Trophoblast cell (in vitro differentiated cells and primary cell): Measurements from ENCODE around the gene PLA2G4D.

Experiments used
- DNase-seq, 2 donors: peaks; one replicate each; pipeline ENCODE4 v3.0.0-alpha.2; 2016
- H2AFZ ChIP-seq: 2 replicates; pipeline ENCODE4 v1.6.1; 2013; ENCODE audit warnings: low read length, moderate library complexity, mild to moderate bottlenecking; ENCODE audit not compliant: insufficient read depth, poor library complexity
- H2AK5ac ChIP-seq: 2 replicates; pipeline ENCODE4 v1.6.1; 2013; ENCODE audit warnings: mild to moderate bottlenecking, low read length
- H2BK120ac ChIP-seq: 2 replicates; pipeline ENCODE4 v1.6.1; 2013; ENCODE audit warnings: low read length, mild to moderate bottlenecking, moderate library complexity; ENCODE audit not compliant: insufficient read depth, poor library complexity
- H2BK12ac ChIP-seq: 2 replicates; pipeline ENCODE4 v1.6.1; 2013; ENCODE audit warnings: mild to moderate bottlenecking, low read length, moderate library complexity
- H2BK5ac ChIP-seq: 2 replicates; pipeline ENCODE4 v1.6.1; 2013; ENCODE audit warnings: low read length, low read depth, moderate library complexity, mild to moderate bottlenecking; ENCODE audit not compliant: poor library complexity
- H3K14ac ChIP-seq: 2 replicates; pipeline ENCODE4 v1.6.1; 2013; ENCODE audit warnings: mild to moderate bottlenecking, low read length
- H3K18ac ChIP-seq: 2 replicates; pipeline ENCODE4 v1.6.1; 2013; ENCODE audit warnings: mild to moderate bottlenecking, low read length
- H3K23ac ChIP-seq: 2 replicates; pipeline ENCODE4 v1.6.1; 2013; ENCODE audit warnings: low read length
- H3K27ac ChIP-seq: 2 replicates; pipeline ENCODE4 v1.5.1; 2013; ENCODE audit warnings: low read depth, mild to moderate bottlenecking, inconsistent platforms, low read length, moderate library complexity
- H3K27me3 ChIP-seq: 2 replicates; pipeline ENCODE4 v1.6.1; 2013; ENCODE audit warnings: inconsistent platforms, mild to moderate bottlenecking, low read length, moderate library complexity; ENCODE audit not compliant: insufficient read depth
- H3K36me3 ChIP-seq, 2 experiments: 1 replicate in 1 of 2; 2 replicates in 1 of 2; pipeline ENCODE4 v1.6.1; 2013; ENCODE audit warnings: low read length in 2 of 2, mild to moderate bottlenecking in 2 of 2, moderate library complexity in 1 of 2; ENCODE audit not compliant: insufficient read depth in 2 of 2, control insufficient read depth in 1 of 2
- H3K4ac ChIP-seq: 2 replicates; pipeline ENCODE4 v1.6.1; 2013; ENCODE audit warnings: low read depth, mild to moderate bottlenecking, low read length, moderate library complexity
- H3K4me1 ChIP-seq, 2 experiments: 1 replicate in 1 of 2; 2 replicates in 1 of 2; pipeline ENCODE4 v1.6.1; 2013; ENCODE audit warnings: low read length in 2 of 2, mild to moderate bottlenecking in 2 of 2, moderate library complexity in 1 of 2; ENCODE audit not compliant: insufficient read depth in 2 of 2, control insufficient read depth in 1 of 2
- H3K4me2 ChIP-seq: 2 replicates; pipeline ENCODE4 v1.6.1; 2013; ENCODE audit warnings: inconsistent platforms, mild to moderate bottlenecking, low read length, moderate library complexity
- H3K4me3 ChIP-seq: 2 replicates; pipeline ENCODE4 v1.5.1; 2013; ENCODE audit warnings: mild to moderate bottlenecking, low read depth, low read length, inconsistent platforms
- H3K79me1 ChIP-seq: one replicate; pipeline ENCODE4 v1.6.1; 2013; ENCODE audit warnings: low read length
- H3K79me2 ChIP-seq: 2 replicates; pipeline ENCODE4 v1.6.1; 2013; ENCODE audit warnings: low read length, mild to moderate bottlenecking; ENCODE audit not compliant: control insufficient read depth, insufficient read depth, poor library complexity
- H3K9ac ChIP-seq: 2 replicates; pipeline ENCODE4 v1.6.1; 2013; ENCODE audit warnings: mild to moderate bottlenecking, low read length
- H3K9me3 ChIP-seq: 2 replicates; pipeline ENCODE4 v1.6.1; 2013; ENCODE audit warnings: low read depth, mild to moderate bottlenecking, control low read depth, inconsistent platforms, low read length; ENCODE audit not compliant: insufficient read depth
- H4K12ac ChIP-seq: 2 replicates; pipeline ENCODE4 v1.6.1; 2013; ENCODE audit warnings: low read depth, mild to moderate bottlenecking, low read length, moderate library complexity
- H4K8ac ChIP-seq: 2 replicates; pipeline ENCODE4 v1.6.1; 2013; ENCODE audit warnings: low read depth, mild to moderate bottlenecking, low read length, moderate library complexity
- H4K91ac ChIP-seq: one replicate; pipeline ENCODE4 v1.6.1; 2013; ENCODE audit warnings: low read depth, mild to moderate bottlenecking, low read length, moderate library complexity
- WGBS: extraction: QIAGEN DNeasy Blood & Tissue Kit; methylation state at CpG from one replicate; pipeline ENCODE4 v1.1.7; 2013; ENCODE audit warnings: missing lambda C conversion rate; ENCODE audit not compliant: insufficient read length, insufficient coverage; ENCODE audit errors: extremely low coverage; 5-methylcytosine and 5-hydroxymethylcytosine counted together

Gene PLA2G4D

DNA sequence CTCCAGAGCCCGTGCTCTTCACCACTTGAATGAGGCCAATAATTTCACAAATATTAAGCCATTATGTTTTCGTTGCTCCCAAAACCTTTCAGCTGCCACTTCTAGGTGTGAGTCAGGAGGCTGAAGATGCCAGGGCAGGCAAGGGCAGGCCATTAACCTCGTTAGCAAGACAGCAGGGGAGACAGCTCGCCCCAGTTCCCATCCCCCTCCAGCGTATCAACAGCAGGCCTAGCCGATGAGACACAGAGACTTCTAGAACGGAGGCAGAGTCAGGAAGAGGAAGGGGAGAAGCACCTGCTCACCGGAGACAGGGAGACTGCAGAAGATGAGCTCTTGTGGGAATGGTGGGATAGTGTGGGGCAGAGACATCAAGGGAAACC is 45.6 kb downstream of the PLA2G4D start:
- no peak overlapping the region for H3K14ac ChIP-seq
- no peaks in the 10 kb centered on the region for H3K27me3 ChIP-seq
- H3K18ac ChIP-seq = no peak overlapping the region
- H3K9me3 ChIP-seq = no peaks in the 10 kb centered on the region
- no peaks in the 10 kb centered on the region for H3K36me3 ChIP-seq
- DNase-seq = no peak
- H3K4me2 ChIP-seq = no peak overlapping the region
- H3K23ac ChIP-seq = no peak overlapping the region
- no peak overlapping the region for H2AFZ ChIP-seq
- H4K12ac ChIP-seq = no peak overlapping the region
- no peak overlapping the region for H2BK120ac ChIP-seq
- no peaks in the 10 kb centered on the region for H3K4me1 ChIP-seq
- no peak overlapping the region for H2BK5ac ChIP-seq
- no peaks in the 10 kb centered on the region for H3K79me1 ChIP-seq
- H3K4me3 ChIP-seq = no peak overlapping the region
- WGBS = no CpG with 5 or more reads among the region's 8 CpGs
- H4K8ac ChIP-seq = no peak overlapping the region
- H3K79me2 ChIP-seq = no peaks in the 10 kb centered on the region
- H4K91ac ChIP-seq = no peak overlapping the region
- H2AK5ac ChIP-seq = no peak overlapping the region
- no peak overlapping the region for H3K27ac ChIP-seq
- no peak overlapping the region for H2BK12ac ChIP-seq
- no peak overlapping the region for H3K9ac ChIP-seq
- no peak overlapping the region for H3K4ac ChIP-seq

- Histone ChIP-seq H3K9ac (no peak overlapping the region), H3K23ac (no peak overlapping the region), H3K4me2 (no peak overlapping the region), H3K27ac (no peak overlapping the region), H3K27me3 (no peaks in the 10 kb centered on the region), H4K91ac (no peak overlapping the region), H3K9me3 (no peaks in the 10 kb centered on the region), H2AFZ (no peak overlapping the region), H4K12ac (no peak overlapping the region), H3K4me1 (no peaks in the 10 kb centered on the region), H3K36me3 (no peaks in the 10 kb centered on the region), H3K79me1 (no peaks in the 10 kb centered on the region), H4K8ac (no peak overlapping the region), H3K4ac (no peak overlapping the region), H3K18ac (no peak overlapping the region), H2BK12ac (no peak overlapping the region), H2BK5ac (no peak overlapping the region), H2AK5ac (no peak overlapping the region), H3K14ac (no peak overlapping the region), H3K4me3 (no peak overlapping the region), H2BK120ac (no peak overlapping the region), H3K79me2 (no peaks in the 10 kb centered on the region)
- DNase-seq = no peak
- no CpG with 5 or more reads among the region's 9 CpGs for WGBS
These were observed 46.1 kb downstream of the PLA2G4D start for GRCh38 chr15:42048080-42048820.

GRCh38 chr15:42046597-42046996 is 47.8 kb downstream of the PLA2G4D start:
- H3K36me3 ChIP-seq = no peaks in the 10 kb centered on the region
- no peak overlapping the region for H2BK5ac ChIP-seq
- H3K4me2 ChIP-seq = no peak overlapping the region
- no peak overlapping the region for H2AK5ac ChIP-seq
- H3K4me3 ChIP-seq = no peak overlapping the region
- WGBS = no CpG with 5 or more reads among the region's 2 CpGs
- H3K18ac ChIP-seq = no peak overlapping the region
- no peaks in the 10 kb centered on the region for H3K4me1 ChIP-seq
- H3K9ac ChIP-seq = no peak overlapping the region
- no peaks in the 10 kb centered on the region for H3K27me3 ChIP-seq
- no peaks in the 10 kb centered on the region for H3K79me2 ChIP-seq
- H3K4ac ChIP-seq = no peak overlapping the region
- H2BK12ac ChIP-seq = no peak overlapping the region
- no peak overlapping the region for H3K23ac ChIP-seq
- no peak for DNase-seq
- H4K8ac ChIP-seq = no peak overlapping the region
- no peak overlapping the region for H3K27ac ChIP-seq
- no peak overlapping the region for H3K14ac ChIP-seq
- H3K9me3 ChIP-seq = no peaks in the 10 kb centered on the region
- H2AFZ ChIP-seq = no peak overlapping the region
- no peak overlapping the region for H2BK120ac ChIP-seq
- H3K79me1 ChIP-seq = no peaks in the 10 kb centered on the region
- no peak overlapping the region for H4K12ac ChIP-seq
- H4K91ac ChIP-seq = no peak overlapping the region

GRCh38 chr15:42045211-42045615 is 49.1 kb downstream of the PLA2G4D start:
- H2BK5ac ChIP-seq = no peak overlapping the region
- H3K4me3 ChIP-seq = no peak overlapping the region
- no peak overlapping the region for H3K23ac ChIP-seq
- H3K27ac ChIP-seq = no peak overlapping the region
- no peak overlapping the region for H3K14ac ChIP-seq
- H3K79me1 ChIP-seq = no peaks in the 10 kb centered on the region
- H3K4ac ChIP-seq = no peak overlapping the region
- no peak overlapping the region for H3K18ac ChIP-seq
- no peaks in the 10 kb centered on the region for H3K36me3 ChIP-seq
- H3K79me2 ChIP-seq = no peaks in the 10 kb centered on the region
- H4K12ac ChIP-seq = no peak overlapping the region
- H2AK5ac ChIP-seq = no peak overlapping the region
- H2BK12ac ChIP-seq = no peak overlapping the region
- no CpG with 5 or more reads among the region's 8 CpGs for WGBS
- no peaks in the 10 kb centered on the region for H3K9me3 ChIP-seq
- no peak overlapping the region for H4K8ac ChIP-seq
- no peaks in the 10 kb centered on the region for H3K27me3 ChIP-seq
- H4K91ac ChIP-seq = no peak overlapping the region
- no peaks in the 10 kb centered on the region for H3K4me1 ChIP-seq
- H3K9ac ChIP-seq = no peak overlapping the region
- DNase-seq = no peak
- H3K4me2 ChIP-seq = no peak overlapping the region
- no peak overlapping the region for H2BK120ac ChIP-seq
- no peak overlapping the region for H2AFZ ChIP-seq
